ENCODE results near the gene RBM38. TPM values are rescaled to one million over a fixed set of nuclear protein-coding genes. Genes with fewer than 3 reads are reported as not detected.

Gene RBM38
- total and polyA plus RNA-seq, 5 experiments from 2014 or later = 48.9 to 153 (median 117) TPM

DNA sequence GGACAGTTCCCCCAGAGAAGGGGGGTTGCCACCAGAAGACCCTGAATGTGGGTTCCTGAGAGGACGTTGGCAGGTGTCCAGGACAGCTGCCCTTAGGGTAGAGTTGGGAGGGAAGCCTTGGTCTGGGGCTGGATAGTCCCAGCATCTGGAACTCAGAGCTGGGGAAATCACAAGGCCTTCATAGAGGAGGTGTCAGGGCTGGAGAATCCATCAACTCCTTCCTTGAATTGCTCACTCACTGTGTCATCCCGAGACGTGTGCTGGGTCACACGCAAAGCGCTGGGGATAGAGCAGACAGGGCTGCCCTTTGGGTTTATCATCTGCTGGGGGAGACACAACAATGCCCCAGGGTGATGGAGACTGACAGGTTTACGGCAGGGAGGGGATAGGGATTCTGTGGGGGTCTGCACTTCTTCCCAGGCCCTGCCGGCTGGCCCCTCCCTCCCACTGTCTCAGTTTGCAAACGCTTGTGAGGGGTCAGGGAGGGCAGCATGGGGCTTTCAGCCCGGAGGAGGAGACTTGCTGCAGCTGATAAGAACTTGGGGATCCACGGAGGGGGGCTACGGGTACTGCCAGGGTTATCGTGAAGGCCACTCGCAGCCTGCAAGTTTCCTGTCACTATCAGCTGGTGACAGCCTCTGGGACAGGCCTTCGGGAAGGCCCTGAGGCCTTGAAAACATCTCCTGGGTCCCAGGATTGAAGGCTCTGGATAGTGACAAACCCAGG, 18.6 kb downstream of the RBM38 start:
- Mint-ChIP-seq H3K27ac (peak overlapping the region in 6 of 10 donors; percentile 11 to 96 (median 64)), H3K27me3 (no peaks in the 10 kb centered on the region), H3K9me3 (no peaks in the 10 kb centered on the region), H3K4me1 (peaks cover 21 to 50% (median 46%) of the 10 kb centered on the region in 4 donors), H3K4me3 (peak overlapping the region in 4 of 10 donors; percentile 12 to 53 (median 50)), H3K36me3 (peaks cover 0 to 46% (median 14%) of the 10 kb centered on the region in 3 donors)
- POLR2A ChIA-PET = interaction anchor here (1.0 to 5.2 kb wide), 3 partner anchors 8 to 24 kb away, joined by 3 to 35 read pairs (median 4); no protein-coding TSS in a partner anchor
- DNase-seq (peak in 1 of 10 donors; percentile 28), ATAC-seq (peak in 1 of 2 donors; percentile 2)

DNA sequence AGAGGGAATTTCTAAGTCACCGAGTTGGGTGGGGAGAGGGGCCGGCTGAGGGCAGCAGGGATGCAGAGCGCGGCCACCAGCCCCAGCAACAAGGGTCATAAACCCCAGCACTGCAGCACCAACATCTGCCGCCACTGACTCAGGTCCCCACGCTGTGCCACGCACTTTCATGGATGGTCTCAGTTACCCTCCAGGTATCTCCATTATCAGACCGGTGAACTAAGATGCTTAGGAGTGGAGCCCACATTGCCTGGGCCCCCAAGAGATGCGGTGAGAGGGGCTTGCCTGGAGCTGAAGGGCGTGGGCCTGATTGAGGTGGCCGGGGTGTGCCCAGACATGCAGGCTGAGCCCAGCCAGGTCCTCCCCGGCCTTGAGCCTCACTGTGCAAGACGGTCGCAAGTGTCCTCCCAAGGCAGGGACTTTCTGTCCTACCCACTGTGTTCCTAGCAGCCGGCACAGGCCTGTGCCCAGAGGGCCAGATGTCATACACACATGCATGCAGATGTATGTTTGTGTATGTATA, 19.3 kb downstream of the RBM38 start:
- ATAC-seq (peak in 1 of 2 donors; percentile 12), DNase-seq (peak in 1 of 10 donors; percentile 27)
- Mint-ChIP-seq H3K27me3 (no peaks in the 10 kb centered on the region), H3K36me3 (peaks cover 0 to 40% (median 14%) of the 10 kb centered on the region in 3 donors), H3K4me1 (peaks cover 19 to 44% (median 40%) of the 10 kb centered on the region in 4 donors), H3K9me3 (no peaks in the 10 kb centered on the region), H3K27ac (peak overlapping the region in 4 of 10 donors; percentile 6 to 96 (median 58)), H3K4me3 (peak overlapping the region in 1 of 10 donors; percentile 7)
- POLR2A ChIA-PET = interaction anchor here (5.2 kb wide), 1 partner anchor 12 kb away, joined by 35 read pairs; no protein-coding TSS in a partner anchor

DNA sequence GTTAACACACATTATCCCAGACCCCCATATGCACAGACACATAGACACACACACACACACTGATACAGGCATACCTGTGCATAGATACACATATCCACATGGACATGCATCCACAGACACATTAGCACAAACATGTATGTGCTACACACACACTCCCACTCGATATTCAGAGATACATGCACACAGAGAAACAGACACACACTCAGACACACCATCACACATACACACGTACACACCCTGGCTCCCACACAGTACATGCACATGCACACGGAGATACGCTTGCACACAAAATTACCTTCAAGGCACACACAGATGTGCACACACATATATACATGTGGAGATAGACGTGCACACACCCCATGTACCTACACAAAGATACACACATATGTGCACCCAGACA, 19.7 kb downstream of the RBM38 start:
- Mint-ChIP-seq H3K27ac (peak overlapping the region in 6 of 10 donors; percentile 0 to 96 (median 64)), H3K4me1 (peaks cover 19 to 47% (median 40%) of the 10 kb centered on the region in 4 donors), H3K36me3 (peaks cover 0 to 37% (median 14%) of the 10 kb centered on the region in 3 donors), H3K4me3 (no peak overlapping the region), H3K9me3 (no peaks in the 10 kb centered on the region), H3K27me3 (no peaks in the 10 kb centered on the region)
- DNase-seq (peak in 1 of 10 donors; percentile 18), ATAC-seq (peak in 1 of 2 donors; percentile 3)
- POLR2A ChIA-PET = interaction anchor here (2.0 to 2.9 kb wide), 3 partner anchors 9 to 13 kb away, joined by 6 to 13 read pairs (median 12); no protein-coding TSS in a partner anchor

GRCh38 chr20:57411406-57412283, 20.4 kb downstream of the RBM38 start:
- H3K36me3 Mint-ChIP-seq = peaks cover 0 to 34% (median 14%) of the 10 kb centered on the region in 3 donors
- no peaks in the 10 kb centered on the region for H3K9me3 Mint-ChIP-seq
- H3K4me1 Mint-ChIP-seq = peaks cover 21 to 49% (median 41%) of the 10 kb centered on the region in 4 donors
- peak in 1 of 2 donors; percentile 9 for ATAC-seq
- H3K27me3 Mint-ChIP-seq = no peaks in the 10 kb centered on the region
- POLR2A ChIA-PET = interaction anchor here (0.6 to 3.4 kb wide), 6 partner anchors 9 to 23 kb away, joined by 3 to 13 read pairs (median 8); no protein-coding TSS in a partner anchor
- no peak overlapping the region for H3K4me3 Mint-ChIP-seq
- DNase-seq = no peak
- peak overlapping the region in 5 of 10 donors; percentile 6 to 96 (median 65) for H3K27ac Mint-ChIP-seq

DNA sequence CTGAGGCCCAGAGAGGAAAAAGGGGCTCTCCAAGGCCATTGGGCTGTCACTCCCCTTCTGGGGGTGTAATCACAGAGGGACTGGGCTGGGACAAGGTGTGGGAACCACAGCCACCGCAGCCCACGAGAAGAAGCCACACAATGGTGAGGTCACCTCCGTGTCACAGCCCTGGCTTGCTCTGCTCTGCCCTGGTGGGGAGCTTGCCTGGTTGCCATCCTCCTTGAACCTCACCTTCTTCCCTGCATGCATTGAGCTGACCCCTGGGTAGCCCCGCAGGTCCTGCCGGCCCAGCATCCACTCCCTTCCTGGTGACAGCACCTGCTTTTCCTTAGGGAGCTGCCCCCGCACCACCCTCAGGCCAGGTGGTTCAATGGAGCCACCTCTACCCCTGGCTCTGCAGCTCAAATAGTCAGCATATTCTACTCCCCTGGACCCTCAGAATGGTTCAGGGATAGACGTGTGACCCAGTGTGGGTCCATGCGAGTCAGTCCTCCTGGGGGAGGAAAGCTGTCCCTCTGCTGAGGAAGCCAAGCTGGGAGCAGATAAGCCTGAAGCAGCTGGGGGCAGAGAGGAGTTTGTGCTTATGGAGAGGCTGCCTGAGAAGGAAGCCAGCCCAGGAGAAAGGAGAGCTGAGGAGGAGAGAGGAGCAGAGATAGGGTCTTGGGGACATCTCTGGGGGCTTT, 21.3 kb downstream of the RBM38 start:
- H3K27me3 Mint-ChIP-seq = no peaks in the 10 kb centered on the region
- H3K27ac Mint-ChIP-seq = peak overlapping the region in 4 of 10 donors; percentile 21 to 61 (median 34)
- peaks cover 19 to 42% (median 36%) of the 10 kb centered on the region in 4 donors for H3K4me1 Mint-ChIP-seq
- ATAC-seq (peak in 1 of 2 donors; percentile 16), DNase-seq (peak in 1 of 10 donors; percentile 30)
- H3K36me3 Mint-ChIP-seq = peaks cover 0 to 25% (median 11%) of the 10 kb centered on the region in 3 donors
- H3K9me3 Mint-ChIP-seq = no peaks in the 10 kb centered on the region
- POLR2A ChIA-PET = interaction anchor here (0.9 to 3.4 kb wide), 7 partner anchors 8 to 23 kb away, joined by 3 to 13 read pairs (median 9); no protein-coding TSS in a partner anchor
- H3K4me3 Mint-ChIP-seq = peak overlapping the region in 1 of 10 donors; percentile 70

DNA sequence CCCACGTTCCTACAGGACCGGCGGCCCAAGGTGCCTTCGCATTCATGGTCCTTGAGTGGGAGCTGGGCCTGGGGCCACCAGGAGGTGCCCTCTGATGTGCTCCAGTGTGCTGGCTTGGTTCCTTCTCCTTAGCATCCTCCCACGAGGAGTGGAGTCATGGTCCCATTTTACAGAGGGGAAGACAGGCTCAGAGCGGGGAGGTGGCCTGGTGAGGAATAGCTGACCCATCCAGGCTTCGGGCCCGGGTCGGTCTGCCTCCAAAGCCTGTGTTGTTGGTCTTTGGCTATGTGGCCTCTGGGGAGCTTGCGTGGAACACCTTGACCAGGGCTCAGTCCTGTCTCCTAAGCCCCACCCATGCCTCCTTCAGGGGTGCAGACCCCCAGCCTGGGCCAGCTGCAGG, 22.8 kb downstream of the RBM38 start:
- Mint-ChIP-seq H3K9me3 (no peaks in the 10 kb centered on the region), H3K4me1 (peaks cover 22 to 36% (median 30%) of the 10 kb centered on the region in 4 donors), H3K36me3 (peaks cover 0 to 10% (median 3%) of the 10 kb centered on the region in 3 donors), H3K27me3 (no peaks in the 10 kb centered on the region), H3K4me3 (no peak overlapping the region), H3K27ac (no peak overlapping the region)
- no peak for DNase-seq
- POLR2A ChIA-PET = interaction anchor here (0.7 to 3.4 kb wide), 8 partner anchors 9 to 25 kb away, joined by 3 to 13 read pairs (median 6); no protein-coding TSS in a partner anchor
- ATAC-seq = no peak

GRCh38 chr20:57414867-57415592, 23.8 kb downstream of the RBM38 start:
- no peak overlapping the region for H3K27ac Mint-ChIP-seq
- H3K36me3 Mint-ChIP-seq = peaks cover 0 to under 1% (median 0%) of the 10 kb centered on the region in 3 donors
- DNase-seq (no peak), ATAC-seq (no peak)
- no peaks in the 10 kb centered on the region for H3K9me3 Mint-ChIP-seq
- H3K27me3 Mint-ChIP-seq = no peaks in the 10 kb centered on the region
- no peak overlapping the region for H3K4me3 Mint-ChIP-seq
- H3K4me1 Mint-ChIP-seq = peaks cover 19 to 28% (median 23%) of the 10 kb centered on the region in 4 donors
- POLR2A ChIA-PET = interaction anchor here (1.4 to 1.6 kb wide), 2 partner anchors 15 to 23 kb away, joined by 4 read pairs; no protein-coding TSS in a partner anchor

- Mint-ChIP-seq H3K36me3 (no peaks in the 10 kb centered on the region), H3K4me1 (peaks cover 19 to 24% (median 21%) of the 10 kb centered on the region in 4 donors), H3K27ac (peak overlapping the region in 5 of 10 donors; percentile 17 to 55 (median 47)), H3K4me3 (no peak overlapping the region), H3K27me3 (no peaks in the 10 kb centered on the region), H3K9me3 (no peaks in the 10 kb centered on the region)
- DNase-seq (no peak), ATAC-seq (no peak)
- POLR2A ChIA-PET = interaction anchor here (1.0 to 1.3 kb wide), 3 partner anchors 13 to 20 kb away, joined by 3 to 5 read pairs (median 4); no protein-coding TSS in a partner anchor
Observed at GRCh38 chr20:57415771-57416170, 24.6 kb downstream of the RBM38 start.

DNA sequence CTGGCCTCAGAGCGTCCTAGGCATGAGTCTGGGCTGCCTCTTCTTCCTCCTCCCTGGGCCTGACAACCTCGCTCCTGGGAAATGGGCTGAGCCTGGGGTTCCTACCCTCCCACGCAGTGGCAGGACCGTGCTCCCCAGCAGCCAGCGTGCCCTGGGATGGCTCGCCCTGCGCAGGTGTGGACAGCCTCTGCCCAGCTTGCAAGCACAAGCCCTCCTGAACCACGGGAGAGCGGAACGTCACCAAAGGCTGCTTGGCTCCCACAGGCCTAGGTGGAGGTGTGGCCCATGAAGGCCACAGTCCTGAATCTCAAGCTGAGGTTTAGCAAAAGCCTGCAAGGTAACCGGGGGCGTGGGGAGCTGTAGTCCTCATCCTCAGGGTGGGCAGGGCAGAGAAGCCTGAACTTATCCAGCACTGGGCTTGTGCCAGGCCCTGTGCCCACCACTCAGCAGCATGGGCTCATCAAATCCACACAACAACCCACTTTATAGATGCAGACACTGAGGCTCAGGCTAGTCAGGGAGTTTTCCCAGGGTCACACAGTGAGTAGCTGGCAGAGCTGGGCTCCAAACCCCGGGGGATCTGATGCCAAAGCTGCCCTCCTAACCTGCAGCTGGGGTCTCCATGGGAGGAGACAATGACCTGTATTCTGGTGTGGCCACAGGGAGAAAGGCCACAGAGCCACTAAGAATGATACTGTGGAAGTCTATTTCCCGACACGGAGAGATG, 25.3 kb downstream of the RBM38 start:
- H3K4me1 Mint-ChIP-seq = peaks cover 14 to 19% (median 16%) of the 10 kb centered on the region in 4 donors
- DNase-seq (no peak), ATAC-seq (no peak)
- POLR2A ChIA-PET = interaction anchor here (1.0 to 1.3 kb wide), 4 partner anchors 12 to 19 kb away, joined by 3 to 5 read pairs (median 4); no protein-coding TSS in a partner anchor
- no peaks in the 10 kb centered on the region for H3K9me3 Mint-ChIP-seq
- H3K27me3 Mint-ChIP-seq = no peaks in the 10 kb centered on the region
- H3K27ac Mint-ChIP-seq = peak overlapping the region in 4 of 10 donors; percentile 17 to 69 (median 52)
- H3K4me3 Mint-ChIP-seq = no peak overlapping the region
- no peaks in the 10 kb centered on the region for H3K36me3 Mint-ChIP-seq

DNA sequence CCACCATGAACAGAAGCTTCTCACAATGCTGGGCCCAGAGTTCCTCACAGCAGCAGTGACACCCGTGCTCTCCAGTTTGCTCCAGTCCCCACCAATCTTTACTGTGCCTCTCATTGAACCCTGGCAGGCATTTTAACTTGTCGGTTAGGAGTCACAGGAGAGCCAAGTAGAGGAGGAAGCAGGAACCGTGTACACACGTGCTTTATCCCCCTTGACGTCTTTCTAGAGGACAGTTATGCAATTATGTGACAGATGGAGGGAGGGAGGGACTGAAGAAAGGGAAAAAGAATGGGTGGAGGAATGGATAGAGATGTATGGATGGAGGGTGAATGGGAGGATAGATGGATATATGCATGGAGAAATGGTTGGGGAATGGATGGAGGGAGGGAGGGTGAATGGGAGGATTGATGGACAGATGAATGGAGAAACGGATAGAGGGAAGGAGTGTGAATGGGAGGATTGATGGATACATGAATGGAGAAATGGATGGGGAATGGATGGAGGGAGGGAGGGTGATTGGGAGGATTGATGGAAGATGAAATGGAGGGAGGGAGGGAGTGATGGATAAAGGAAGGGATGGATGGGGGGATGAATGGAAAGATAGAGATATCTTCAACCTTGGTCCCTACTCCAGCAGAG, 26.0 kb downstream of the RBM38 start:
- Mint-ChIP-seq H3K9me3 (no peaks in the 10 kb centered on the region), H3K4me3 (no peak overlapping the region), H3K4me1 (peaks cover 12 to 19% (median 16%) of the 10 kb centered on the region in 4 donors), H3K27me3 (no peaks in the 10 kb centered on the region), H3K27ac (peak overlapping the region in 3 of 10 donors; percentile 10 to 69 (median 29)), H3K36me3 (no peaks in the 10 kb centered on the region)
- no peak for DNase-seq
- POLR2A ChIA-PET = interaction anchor here (1.0 to 1.2 kb wide), 4 partner anchors 8 to 19 kb away, joined by 3 to 5 read pairs (median 4); no protein-coding TSS in a partner anchor
- ATAC-seq = no peak
